Thoracic aorta (tissue), 2 donors: ENCODE data around the gene CEP120. TPM values are rescaled to one million over a fixed set of nuclear protein-coding genes. Genes with fewer than 3 reads are reported as not detected.

Experiments
- ATAC-seq: fragments of 150-250 bp; one replicate; pipeline ENCODE4 v1.8.0; 2017; ENCODE audit warnings: low read depth; ENCODE audit not compliant: insufficient number of reproducible peaks, low FRiP score
- DNase-seq: peaks from one replicate; pipeline ENCODE4 v3.0.0-alpha.2; 2020; ENCODE audit warnings: low spot score
- H3K27ac ChIP-seq, 2 donors: fragments of 200-600 bp; sonication (generic); 1 replicate in 1 of 2; 2 replicates in 1 of 2; pipeline ENCODE4 v1.5.1; 2016; ENCODE audit warnings: mild to moderate bottlenecking in 2 of 2, moderate library complexity in 2 of 2
- H3K27me3 ChIP-seq: fragments of 200-600 bp; sonication (generic); replicated peaks from 2 replicates; pipeline ENCODE4 v1.6.0; 2016; ENCODE audit warnings: mild to moderate bottlenecking; ENCODE audit not compliant: insufficient read depth
- H3K36me3 ChIP-seq: fragments of 200-600 bp; sonication (generic); one replicate; pipeline ENCODE4 v1.5.1; 2016
- H3K4me1 ChIP-seq, 2 donors: fragments of 200-600 bp; sonication (generic); 1 replicate in 1 of 2; 2 replicates in 1 of 2; pipeline versions ENCODE4 v1.5.1 to v1.6.0; 2016; ENCODE audit warnings: low read depth in 2 of 2, mild to moderate bottlenecking in 1 of 2; ENCODE audit not compliant: control insufficient read depth in 1 of 2
- H3K4me3 ChIP-seq: fragments of 200-600 bp; sonication (generic); 2 replicates; pipeline ENCODE4 v1.5.1; 2016; ENCODE audit warnings: mild to moderate bottlenecking
- H3K9me3 ChIP-seq: fragments of 200-600 bp; sonication (generic); 2 replicates; pipeline ENCODE4 v1.5.1; 2016
- CTCF ChIP-seq: fragments of 200-600 bp; sonication (generic); IDR thresholded peaks from one replicate; pipeline ENCODE4 v1.5.1; 2019; ENCODE audit warnings: antibody characterized with exemption
- total RNA-seq, 2 donors: library from RNA; depleted of rRNA; stranded (reverse); fragments of >200 nt; gene quantifications; one replicate each; pipeline versions ENCODE4 v1.1.0 to v1.2.3, GENCODE V29; 2016

Gene CEP120
- total RNA-seq, 2 donors from 2014 or later, result 18.5 to 24.4 TPM

GRCh38 chr5:123429993-123430392, 6.8 kb upstream of the CEP120 start:
- H3K27me3 ChIP-seq, result no peaks in the 10 kb centered on the region
- no peak for ATAC-seq
- no peak overlapping the region for H3K27ac ChIP-seq

DNA sequence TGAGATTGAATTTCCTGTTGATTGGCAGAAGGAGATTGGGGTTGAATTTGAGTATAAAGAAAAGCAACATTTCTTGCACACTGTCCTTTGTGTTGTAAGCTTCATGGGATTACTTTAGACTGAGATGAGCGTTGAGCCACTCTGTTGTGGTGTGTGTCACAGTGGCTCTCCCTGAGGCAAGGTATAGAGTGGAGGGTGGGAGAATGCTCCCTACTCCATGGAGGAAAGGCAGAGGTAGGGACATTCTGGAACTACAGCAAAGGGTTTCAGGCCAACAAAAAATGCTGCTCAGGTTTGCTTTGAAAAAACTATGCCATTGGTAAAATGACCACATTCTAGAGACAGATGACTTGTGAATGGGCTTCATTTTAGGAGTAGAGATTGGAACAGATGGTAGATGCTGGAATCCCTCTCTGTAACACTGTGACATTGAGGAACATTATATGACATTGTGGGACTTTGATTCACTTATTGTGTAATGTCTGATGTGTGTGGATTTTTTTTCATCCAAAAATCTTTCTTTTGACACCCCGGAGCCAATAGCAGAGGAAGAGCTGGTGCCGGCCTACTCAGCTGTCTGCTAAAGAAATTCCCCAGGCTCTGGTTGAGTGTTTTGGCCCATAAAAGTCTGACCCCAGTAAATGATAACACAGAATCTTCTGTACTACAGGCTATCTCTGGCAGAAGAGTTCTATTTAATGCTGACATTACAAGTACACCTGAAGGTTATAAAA, 6.2 kb upstream of the CEP120 start:
- Histone ChIP-seq H3K27me3 (no peaks in the 10 kb centered on the region), H3K4me3 (no peak overlapping the region), H3K27ac (no peak overlapping the region), H3K36me3 (no peaks in the 10 kb centered on the region), H3K4me1 (peaks cover 0 to under 1% of the 10 kb centered on the region in 2 donors), H3K9me3 (no peaks in the 10 kb centered on the region)
- ATAC-seq, result no peak
- no peak for TF ChIP-seq CTCF
- no peak for DNase-seq

More at GRCh38 chr5:123429993-123430392, 6.8 kb upstream of the CEP120 start:
- no peak overlapping the region for H3K4me3 ChIP-seq
- H3K9me3 ChIP-seq, result no peaks in the 10 kb centered on the region
- TF ChIP-seq CTCF, result no peak
- H3K36me3 ChIP-seq, result no peaks in the 10 kb centered on the region
- H3K4me1 ChIP-seq, result no peaks in the 10 kb centered on the region
- no peak for DNase-seq

- DNase-seq (no peak), ATAC-seq (no peak)
- Histone ChIP-seq H3K9me3 (no peaks in the 10 kb centered on the region), H3K4me3 (no peak overlapping the region), H3K27me3 (no peaks in the 10 kb centered on the region), H3K36me3 (no peaks in the 10 kb centered on the region), H3K27ac (no peak overlapping the region), H3K4me1 (peaks cover 0 to 4% of the 10 kb centered on the region in 2 donors)
- TF ChIP-seq CTCF, result no peak
Measured at GRCh38 chr5:123428521-123429220, 5.5 kb upstream of the CEP120 start.

- H3K4me3 ChIP-seq, result no peak overlapping the region
- TF ChIP-seq CTCF, result no peak
- no peak overlapping the region for H3K27ac ChIP-seq
- no peaks in the 10 kb centered on the region for H3K36me3 ChIP-seq
- DNase-seq (no peak), ATAC-seq (no peak)
- H3K27me3 ChIP-seq, result no peaks in the 10 kb centered on the region
- H3K9me3 ChIP-seq, result no peaks in the 10 kb centered on the region
- H3K4me1 ChIP-seq, result peaks cover 0 to 4% of the 10 kb centered on the region in 2 donors
Measured at GRCh38 chr5:123427281-123427680, 4.1 kb upstream of the CEP120 start.

DNA sequence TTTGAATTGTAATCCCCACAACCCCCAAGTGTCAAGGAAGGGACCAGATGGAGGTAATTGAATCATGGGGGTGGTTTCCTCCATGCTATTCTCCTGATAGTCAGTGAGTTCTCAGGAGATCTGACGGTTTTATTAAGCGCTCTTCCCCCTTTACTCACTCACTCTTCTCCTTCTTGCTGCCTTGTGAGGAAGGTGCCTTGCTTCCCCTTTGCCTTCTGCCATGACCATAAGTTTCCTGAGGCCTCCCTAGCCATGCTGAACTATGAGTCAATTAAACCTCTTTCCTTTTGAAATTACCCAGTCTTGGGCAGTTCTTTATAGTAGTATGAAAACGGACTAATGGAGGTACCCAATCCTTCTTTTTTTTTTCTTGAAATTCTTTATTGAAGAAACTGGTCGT, 2.2 kb upstream of the CEP120 start:
- no peak for ATAC-seq
- no peaks in the 10 kb centered on the region for H3K36me3 ChIP-seq
- TF ChIP-seq CTCF, result no peak
- H3K27ac ChIP-seq, result no peak overlapping the region
- peaks cover 14 to 17% of the 10 kb centered on the region in 2 donors for H3K4me1 ChIP-seq
- no peaks in the 10 kb centered on the region for H3K9me3 ChIP-seq
- H3K4me3 ChIP-seq, result no peak overlapping the region
- no peaks in the 10 kb centered on the region for H3K27me3 ChIP-seq
- DNase-seq, result no peak
